Neuronal stem cell (in vitro differentiated cells): Measurements from ENCODE around the gene RAN.
A peak's percentile ranks its signal among the peaks of the same experiment; 100 is the strongest.

Source experiments
- DNase-seq: peaks from one replicate; pipeline ENCODE4 v3.0.0-alpha.2; 2013; ENCODE audit warnings: low spot score
- H2AFZ ChIP-seq: one replicate; pipeline ENCODE4 v1.6.1; 2013; ENCODE audit warnings: mild to moderate bottlenecking, low read length, inconsistent platforms
- H2AK5ac ChIP-seq: 2 replicates; pipeline ENCODE4 v1.6.1; 2013; ENCODE audit warnings: low read depth, mild to moderate bottlenecking, inconsistent platforms, low read length, moderate library complexity, mixed read lengths
- H2BK120ac ChIP-seq: 2 replicates; pipeline ENCODE4 v1.6.1; 2013; ENCODE audit warnings: low read depth, mild to moderate bottlenecking, inconsistent platforms, low read length, moderate library complexity, mixed read lengths
- H2BK12ac ChIP-seq: one replicate; pipeline ENCODE4 v1.6.1; 2013; ENCODE audit warnings: low read length, inconsistent platforms
- H2BK15ac ChIP-seq: 2 replicates; pipeline ENCODE4 v1.6.1; 2013; ENCODE audit warnings: mild to moderate bottlenecking, low read length, inconsistent platforms, mixed read lengths
- H2BK5ac ChIP-seq: one replicate; pipeline ENCODE4 v1.6.1; 2013; ENCODE audit warnings: inconsistent platforms, mild to moderate bottlenecking, low read length, moderate library complexity
- H3K14ac ChIP-seq: one replicate; pipeline ENCODE4 v1.6.1; 2013; ENCODE audit warnings: low read length, inconsistent platforms
- H3K18ac ChIP-seq: 2 replicates; pipeline ENCODE4 v1.6.1; 2013; ENCODE audit warnings: low read length, inconsistent platforms
- H3K23ac ChIP-seq: 2 replicates; pipeline ENCODE4 v1.6.1; 2013; ENCODE audit warnings: low read depth, mild to moderate bottlenecking, mixed read lengths, low read length, inconsistent platforms; ENCODE audit not compliant: poor library complexity
- H3K27ac ChIP-seq: replicated peaks from 3 replicates; pipeline ENCODE4 v1.5.1; 2013; ENCODE audit warnings: low read length, inconsistent platforms
- H3K27me3 ChIP-seq, 3 experiments: 2 replicates each; pipeline ENCODE4 v1.6.1; 2013; ENCODE audit warnings: low read length in 3 of 3, mild to moderate bottlenecking in 2 of 3, inconsistent platforms in 1 of 3, low read depth in 1 of 3, mixed read lengths in 1 of 3, moderate library complexity in 1 of 3; ENCODE audit not compliant: control insufficient read depth in 3 of 3, insufficient read depth in 3 of 3
- H3K36me3 ChIP-seq, 2 donors: replicated peaks in 1 of 2; 2 replicates each; pipeline ENCODE4 v1.6.1; 2013; ENCODE audit warnings: low read length in 2 of 2; ENCODE audit not compliant: control insufficient read depth in 2 of 2, insufficient read depth in 2 of 2
- H3K4ac ChIP-seq: 2 replicates; pipeline ENCODE4 v1.6.1; 2013; ENCODE audit warnings: inconsistent platforms, mild to moderate bottlenecking, low read length, moderate library complexity
- H3K4me1 ChIP-seq, 2 donors: 1 replicate in 1 of 2; 2 replicates in 1 of 2; pipeline ENCODE4 v1.6.1; 2013; ENCODE audit warnings: low read length in 2 of 2, low read depth in 1 of 2; ENCODE audit not compliant: control insufficient read depth in 2 of 2, insufficient read depth in 1 of 2
- H3K4me2 ChIP-seq: one replicate; pipeline ENCODE4 v1.6.1; 2013; ENCODE audit warnings: mild to moderate bottlenecking, low read length, inconsistent platforms; ENCODE audit not compliant: insufficient read depth, poor library complexity, severe bottlenecking
- H3K4me3 ChIP-seq, 2 donors: 2 replicates each; pipeline ENCODE4 v1.5.1; 2013; ENCODE audit warnings: low read length in 2 of 2, mild to moderate bottlenecking in 2 of 2, inconsistent platforms in 1 of 2, moderate library complexity in 1 of 2
- H3K79me1 ChIP-seq: one replicate; pipeline ENCODE4 v1.6.1; 2013; ENCODE audit warnings: low read depth, mild to moderate bottlenecking, inconsistent platforms, low read length, moderate library complexity
- H3K9ac ChIP-seq: one replicate; pipeline ENCODE4 v1.6.1; 2013; ENCODE audit warnings: mild to moderate bottlenecking, low read depth, low read length, inconsistent platforms; ENCODE audit not compliant: poor library complexity
- H3K9me3 ChIP-seq, 2 donors: replicated peaks in 1 of 2; 2 replicates each; pipeline versions ENCODE3 to v1.6.1; 2013; ENCODE audit warnings: low read length in 2 of 2, mild to moderate bottlenecking in 2 of 2, inconsistent platforms in 1 of 2, low read depth in 1 of 2, mixed read lengths in 1 of 2, moderate library complexity in 1 of 2; ENCODE audit not compliant: control insufficient read depth in 2 of 2, insufficient read depth in 1 of 2
- H4K8ac ChIP-seq: one replicate; pipeline ENCODE4 v1.6.1; 2013; ENCODE audit warnings: low read depth, mild to moderate bottlenecking, inconsistent platforms, low read length, moderate library complexity
- H4K91ac ChIP-seq: one replicate; pipeline ENCODE4 v1.6.1; 2013; ENCODE audit warnings: low read length, low read depth, mild to moderate bottlenecking, inconsistent platforms; ENCODE audit not compliant: poor library complexity
- WGBS, 2 donors: extraction: QIAGEN DNeasy Blood & Tissue Kit; methylation state at CpG; one replicate each; pipeline ENCODE4 v1.1.7; 2013; ENCODE audit warnings: missing lambda C conversion rate in 2 of 2, mixed read lengths in 1 of 2; ENCODE audit not compliant: insufficient read length in 2 of 2, insufficient replicate concordance in 1 of 2; ENCODE audit errors: extremely low coverage in 2 of 2; 5-methylcytosine and 5-hydroxymethylcytosine counted together

The RAN gene

GRCh38 chr12:130838284-130838950, 33.4 kb upstream of the RAN start:
- peaks cover 1 to 3% of the 10 kb centered on the region in 2 donors for H3K36me3 ChIP-seq
- peak overlapping the region; percentile 88 for H3K9ac ChIP-seq
- H2BK5ac ChIP-seq = no peak overlapping the region
- no peaks in the 10 kb centered on the region for H3K9me3 ChIP-seq
- WGBS, 2 donors = no CpG with 5 or more reads among the region's 38 CpGs
- H4K91ac ChIP-seq = no peak overlapping the region
- peaks cover 7 to 12% of the 10 kb centered on the region in 2 donors for H3K4me1 ChIP-seq
- no peaks in the 10 kb centered on the region for H3K27me3 ChIP-seq
- H2BK12ac ChIP-seq = no peak overlapping the region
- peaks cover 10% of the 10 kb centered on the region for H3K79me1 ChIP-seq
- peak overlapping the region; percentile 49 for H2BK15ac ChIP-seq
- no peak overlapping the region for H2BK120ac ChIP-seq
- peak overlapping the region; percentile 92 for H3K18ac ChIP-seq
- no peak overlapping the region for H3K27ac ChIP-seq
- H3K4me2 ChIP-seq = peak overlapping the region; percentile 83
- peak overlapping the region; percentile 67 for H3K23ac ChIP-seq
- H4K8ac ChIP-seq = no peak overlapping the region
- H3K14ac ChIP-seq = peak overlapping the region; percentile 87
- DNase-seq = peak; percentile 24
- H2AFZ ChIP-seq = peak overlapping the region; percentile 80
- peak overlapping the region; percentile 66 for H3K4ac ChIP-seq
- H3K4me3 ChIP-seq = peak overlapping the region; percentile 84 to 92
- H2AK5ac ChIP-seq = peak overlapping the region; percentile 74

- Histone ChIP-seq H2BK120ac (no peak within 1 kb of the TSS), H3K4me1 (peaks cover 7 to 12% of the 10 kb centered on the region in 2 donors), H3K18ac (peak within 1 kb of the TSS; percentile 92), H4K91ac (no peak within 1 kb of the TSS), H2AFZ (peak within 1 kb of the TSS; percentile 80), H3K14ac (peak within 1 kb of the TSS; percentile 87), H2BK5ac (no peak within 1 kb of the TSS), H3K27ac (no peak within 1 kb of the TSS), H2BK15ac (peak within 1 kb of the TSS; percentile 49), H3K4me3 (peak within 1 kb of the TSS; percentile 84 to 92), H3K4ac (peak within 1 kb of the TSS; percentile 66), H3K36me3 (peaks cover 0 to 3% of the 10 kb centered on the region in 2 donors), H3K23ac (peak within 1 kb of the TSS; percentile 67), H2AK5ac (peak within 1 kb of the TSS; percentile 74), H3K79me1 (peaks cover 8% of the 10 kb centered on the region), H3K4me2 (peak within 1 kb of the TSS; percentile 83), H4K8ac (no peak within 1 kb of the TSS), H2BK12ac (no peak within 1 kb of the TSS), H3K9ac (peak within 1 kb of the TSS; percentile 88), H3K9me3 (no peaks in the 10 kb centered on the region), H3K27me3 (no peaks in the 10 kb centered on the region)
- no CpG with 5 or more reads among the region's 79 CpGs for WGBS, 2 donors
- DNase-seq = peak; percentile 86
Measured at GRCh38 chr12:130838951-130839769, 32.7 kb upstream of the RAN start, which contains the start of gene STX2. Gene STX2, minus strand, starts transcription at chr12:130839250. Its CDS starts 151 bp downstream, at chr12:130839099.

- no peak overlapping the region for H2BK5ac ChIP-seq
- H3K4me1 ChIP-seq = peaks cover 7 to 12% of the 10 kb centered on the region in 2 donors
- H2BK12ac ChIP-seq = no peak overlapping the region
- H3K27ac ChIP-seq = no peak overlapping the region
- no peak overlapping the region for H3K9ac ChIP-seq
- H4K91ac ChIP-seq = no peak overlapping the region
- peaks cover 0 to under 1% of the 10 kb centered on the region in 2 donors for H3K36me3 ChIP-seq
- no peak for DNase-seq
- H3K18ac ChIP-seq = no peak overlapping the region
- no peaks in the 10 kb centered on the region for H3K27me3 ChIP-seq
- no peak overlapping the region for H2AK5ac ChIP-seq
- WGBS, 2 donors = no CpG with 5 or more reads among the region's 11 CpGs
- no peak overlapping the region for H3K14ac ChIP-seq
- no peak overlapping the region for H3K4ac ChIP-seq
- no peak overlapping the region for H3K4me2 ChIP-seq
- H2BK120ac ChIP-seq = no peak overlapping the region
- peaks cover 8% of the 10 kb centered on the region for H3K79me1 ChIP-seq
- H3K23ac ChIP-seq = no peak overlapping the region
- no peaks in the 10 kb centered on the region for H3K9me3 ChIP-seq
- no peak overlapping the region for H2BK15ac ChIP-seq
- no peak overlapping the region for H4K8ac ChIP-seq
- H2AFZ ChIP-seq = peak overlapping the region; percentile 80
- H3K4me3 ChIP-seq = peak overlapping the region in 1 of 2 donors; percentile 84
Measured at GRCh38 chr12:130839770-130840404, 32.0 kb upstream of the RAN start.

- no peak overlapping the region for H2AK5ac ChIP-seq
- no peak overlapping the region for H2BK120ac ChIP-seq
- H3K27ac ChIP-seq = no peak overlapping the region
- no peak overlapping the region for H3K4me3 ChIP-seq
- H3K27me3 ChIP-seq = peaks cover 0 to 6% (median 0%) of the 10 kb centered on the region in 3 experiments
- no peak overlapping the region for H3K14ac ChIP-seq
- no peaks in the 10 kb centered on the region for H3K9me3 ChIP-seq
- no peak overlapping the region for H3K4me2 ChIP-seq
- no peak for DNase-seq
- no peaks in the 10 kb centered on the region for H3K79me1 ChIP-seq
- H2AFZ ChIP-seq = no peak overlapping the region
- no peak overlapping the region for H3K9ac ChIP-seq
- no peak overlapping the region for H3K23ac ChIP-seq
- no peaks in the 10 kb centered on the region for H3K36me3 ChIP-seq
- no peak overlapping the region for H2BK15ac ChIP-seq
- no peak overlapping the region for H4K91ac ChIP-seq
- no peaks in the 10 kb centered on the region for H3K4me1 ChIP-seq
- H3K18ac ChIP-seq = no peak overlapping the region
- H4K8ac ChIP-seq = no peak overlapping the region
- H3K4ac ChIP-seq = no peak overlapping the region
- H2BK5ac ChIP-seq = no peak overlapping the region
- H2BK12ac ChIP-seq = no peak overlapping the region
Measured at GRCh38 chr12:130846369-130846768, 25.5 kb upstream of the RAN start.
